Astrocyte of the hippocampus (primary cell): ENCODE data around the gene DNAH1.

ENCODE experiments used
- DNase-seq: peaks from one replicate; pipeline ENCODE4 v3.0.0; 2011; ENCODE audit warnings: low read depth, low spot score

The DNAH1 gene

DNA sequence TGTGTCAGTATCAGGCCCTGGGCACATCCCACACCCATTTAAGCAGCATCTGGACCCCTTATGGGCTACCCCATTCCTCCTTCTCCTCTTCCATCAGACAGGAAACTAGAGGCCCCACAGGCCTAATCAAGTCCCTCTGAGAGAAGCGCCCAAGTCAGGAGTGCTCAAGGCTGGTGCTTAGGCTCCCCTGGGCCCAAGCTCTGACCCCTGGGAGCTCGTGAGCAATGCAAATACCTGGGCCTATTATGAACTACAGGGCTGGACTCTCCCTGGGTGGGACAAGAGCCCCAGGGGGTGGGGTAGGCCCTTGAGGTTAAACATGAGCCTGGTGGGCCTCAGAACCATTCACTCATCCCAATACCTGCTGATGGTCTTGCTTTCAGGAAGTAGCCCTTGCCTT lies 71.4 kb downstream of the DNAH1 start:
- no peak for DNase-seq

DNA sequence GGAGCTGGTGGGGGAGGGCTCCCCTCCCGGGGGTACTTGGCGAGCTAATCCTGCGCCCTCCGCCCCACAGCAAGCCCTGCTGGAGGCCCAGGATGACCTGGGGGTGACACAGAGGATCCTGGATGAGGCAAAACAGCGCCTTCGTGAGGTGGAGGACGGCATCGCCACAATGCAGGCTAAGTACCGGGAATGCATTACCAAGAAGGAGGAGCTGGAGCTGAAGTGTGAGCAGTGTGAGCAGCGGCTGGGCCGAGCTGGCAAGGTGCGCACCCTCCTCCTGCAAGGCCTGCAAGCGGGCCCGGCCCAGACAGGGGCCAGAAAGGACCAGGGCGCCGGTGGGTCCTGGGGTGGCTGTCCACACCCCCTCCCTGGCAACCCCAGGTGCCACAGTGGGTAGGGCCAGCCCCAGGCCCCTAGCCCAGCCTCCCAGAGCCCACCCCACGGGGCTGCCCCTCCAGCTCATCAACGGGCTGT lies 72.3 kb downstream of the DNAH1 start:
- no peak for DNase-seq

GRCh38 chr3:52388933-52389332 lies 72.8 kb downstream of the DNAH1 start:
- DNase-seq = no peak

DNA sequence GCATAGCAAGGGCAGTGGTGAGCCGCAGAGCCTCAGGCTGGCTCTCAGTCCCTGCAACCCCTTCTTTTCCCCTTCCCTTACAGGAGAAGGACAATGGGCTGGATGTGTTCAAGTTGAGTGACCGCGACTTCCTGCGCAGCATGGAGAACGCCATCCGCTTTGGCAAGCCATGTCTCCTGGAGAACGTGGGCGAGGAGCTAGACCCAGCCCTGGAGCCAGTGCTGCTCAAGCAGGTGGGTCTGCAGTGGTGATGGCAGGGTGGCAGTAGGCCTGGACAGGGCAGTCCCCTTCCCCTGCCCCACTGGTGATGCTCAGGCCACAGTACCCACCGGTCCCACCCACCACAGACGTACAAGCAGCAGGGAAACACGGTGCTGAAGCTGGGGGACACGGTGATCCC lies 75.0 kb downstream of the DNAH1 start:
- no peak for DNase-seq

DNA sequence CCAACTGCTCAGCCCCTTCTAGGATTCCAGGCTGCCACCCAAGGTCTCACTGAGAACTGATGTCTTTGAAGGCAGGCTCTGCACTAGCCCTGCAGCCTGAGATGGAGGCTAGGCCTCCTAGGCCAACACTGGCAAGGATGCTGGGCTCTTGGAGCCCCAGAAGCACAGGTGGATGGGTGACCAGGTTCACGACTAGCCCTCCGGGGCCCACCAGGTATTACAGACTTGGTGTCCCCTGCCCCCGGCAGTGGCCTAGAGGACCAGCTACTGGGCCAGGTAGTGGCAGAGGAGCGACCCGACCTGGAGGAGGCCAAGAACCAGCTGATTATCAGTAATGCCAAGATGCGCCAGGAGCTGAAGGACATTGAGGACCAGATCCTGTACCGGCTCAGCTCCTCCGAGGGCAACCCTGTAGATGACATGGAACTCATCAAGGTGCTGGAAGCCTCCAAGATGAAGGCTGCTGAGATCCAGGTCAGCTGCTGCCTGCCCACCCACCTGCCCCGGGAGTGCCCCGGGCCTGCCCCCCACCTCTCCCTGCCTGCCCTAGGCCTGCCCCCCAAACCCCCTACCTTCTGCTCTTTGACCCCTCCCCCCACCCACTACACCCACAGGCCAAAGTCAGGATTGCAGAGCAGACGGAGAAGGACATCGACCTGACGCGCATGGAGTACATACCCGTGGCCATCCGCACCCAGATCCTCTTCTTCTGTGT lies 76.3 kb downstream of the DNAH1 start:
- DNase-seq = no peak

DNA sequence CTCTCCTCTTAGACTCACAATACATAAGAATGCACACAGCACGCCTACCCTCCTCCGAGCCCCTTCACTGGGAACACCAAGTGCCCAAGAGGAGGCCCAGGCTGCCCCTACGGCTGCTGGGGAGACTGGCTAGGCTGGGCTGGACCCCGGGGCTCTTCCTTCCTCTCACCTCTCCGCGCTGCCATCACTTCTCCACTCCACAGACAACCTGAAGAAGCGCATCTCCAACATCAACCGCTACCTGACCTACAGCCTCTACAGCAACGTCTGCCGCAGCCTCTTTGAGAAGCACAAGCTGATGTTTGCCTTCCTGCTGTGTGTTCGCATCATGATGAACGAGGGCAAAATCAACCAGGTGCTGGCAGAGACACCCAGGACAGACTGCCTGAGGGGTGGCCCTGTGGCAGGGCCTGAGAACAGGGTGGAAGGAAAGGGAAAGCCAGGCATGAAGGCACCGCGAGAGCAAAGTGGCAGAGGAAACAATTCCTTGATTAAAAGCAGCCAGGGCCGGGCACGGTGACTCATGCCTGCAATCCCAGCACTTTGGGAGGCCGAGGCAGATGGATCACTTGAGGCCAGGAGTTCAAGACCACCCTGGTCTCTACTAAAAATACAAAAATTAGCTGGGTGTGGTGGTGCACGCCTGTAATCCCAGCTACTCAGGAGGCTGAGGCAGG lies 77.2 kb downstream of the DNAH1 start:
- no peak for DNase-seq

DNA sequence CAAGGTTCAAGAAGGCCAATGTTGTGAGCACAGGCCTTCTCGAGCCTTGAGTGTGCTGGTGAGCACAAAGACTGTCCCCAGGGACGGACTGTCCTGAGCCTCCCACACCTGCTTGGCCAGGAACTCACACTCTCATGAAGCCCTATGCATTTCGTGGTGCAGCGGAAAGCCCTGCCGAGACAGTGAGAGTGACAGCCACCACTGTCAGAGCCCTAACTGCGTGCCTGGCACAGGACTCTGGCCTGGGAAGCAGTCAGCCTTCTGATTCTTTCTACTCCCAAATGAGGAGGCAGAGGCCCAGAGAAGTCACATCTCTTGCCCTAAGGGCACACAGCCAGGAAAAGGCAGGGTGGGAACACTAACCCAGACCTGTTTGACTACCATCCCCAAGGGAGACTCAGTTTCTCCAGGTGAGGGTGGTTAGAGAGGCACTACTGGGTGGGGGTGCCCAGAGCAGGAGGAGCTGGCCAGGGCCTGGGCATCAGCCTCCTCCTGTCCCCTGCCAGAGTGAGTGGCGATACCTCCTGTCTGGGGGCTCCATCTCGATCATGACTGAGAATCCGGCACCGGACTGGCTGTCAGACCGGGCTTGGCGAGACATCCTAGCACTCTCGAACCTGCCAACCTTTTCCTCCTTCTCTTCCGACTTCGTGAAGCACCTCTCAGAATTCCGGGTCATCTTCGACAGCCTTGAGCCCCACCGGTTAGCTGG lies 78.0 kb downstream of the DNAH1 start:
- no peak for DNase-seq

- DNase-seq = no peak
These were observed 78.8 kb downstream of the DNAH1 start for GRCh38 chr3:52394751-52395502.

DNA sequence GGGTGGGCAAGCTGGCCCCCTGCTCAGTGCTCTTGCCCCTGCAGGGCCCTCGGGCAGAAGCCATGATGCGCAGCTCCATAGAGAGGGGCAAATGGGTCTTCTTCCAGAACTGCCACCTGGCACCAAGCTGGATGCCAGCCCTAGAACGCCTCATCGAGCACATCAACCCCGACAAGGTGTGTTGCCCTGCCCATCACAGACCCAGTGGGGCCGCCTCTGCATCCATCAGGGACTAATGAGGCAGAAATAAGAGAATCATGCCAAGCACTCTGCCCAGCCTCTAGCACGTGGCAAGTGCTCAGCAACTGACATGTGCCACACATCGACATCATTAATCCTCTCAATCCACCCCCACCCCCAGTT lies 79.4 kb downstream of the DNAH1 start:
- no peak for DNase-seq

DNA sequence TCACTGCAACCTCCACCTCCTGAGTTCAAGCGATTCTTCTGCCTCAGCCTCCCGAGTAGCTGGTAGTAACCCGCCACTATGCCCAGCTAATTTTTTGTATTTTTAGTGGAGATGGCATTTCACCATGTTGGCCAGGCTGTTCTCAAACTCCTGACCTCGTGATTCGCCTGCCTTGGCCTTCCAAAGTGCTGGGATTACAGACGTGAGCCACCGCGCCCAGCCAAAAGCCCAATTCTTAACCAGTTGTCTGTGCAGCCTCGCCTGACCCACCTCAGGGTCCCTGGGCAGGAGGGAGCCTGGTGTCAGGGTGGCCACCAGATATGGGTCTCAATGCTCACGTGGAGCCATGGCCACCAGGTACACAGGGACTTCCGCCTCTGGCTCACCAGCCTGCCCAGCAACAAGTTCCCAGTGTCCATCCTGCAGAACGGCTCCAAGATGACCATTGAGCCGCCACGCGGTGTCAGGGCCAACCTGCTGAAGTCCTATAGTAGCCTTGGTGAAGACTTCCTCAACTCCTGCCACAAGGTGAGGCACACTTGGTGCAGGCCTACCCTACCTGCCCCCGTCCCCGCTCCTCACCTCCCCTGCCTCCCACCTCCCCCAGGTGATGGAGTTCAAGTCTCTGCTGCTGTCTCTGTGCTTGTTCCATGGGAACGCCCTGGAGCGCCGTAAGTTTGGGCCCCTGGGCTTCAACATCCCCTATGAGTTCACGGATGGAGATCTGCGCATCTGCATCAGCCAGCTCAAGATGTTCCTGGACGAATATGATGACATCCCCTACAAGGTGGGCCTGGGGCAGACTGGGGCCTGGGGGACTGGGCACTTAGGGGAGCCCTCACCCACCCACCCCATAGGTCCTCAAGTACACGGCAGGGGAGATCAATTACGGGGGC lies 80.1 kb downstream of the DNAH1 start:
- no peak for DNase-seq

- no peak for DNase-seq
These were observed 80.9 kb downstream of the DNAH1 start for GRCh38 chr3:52396907-52397591.

DNA sequence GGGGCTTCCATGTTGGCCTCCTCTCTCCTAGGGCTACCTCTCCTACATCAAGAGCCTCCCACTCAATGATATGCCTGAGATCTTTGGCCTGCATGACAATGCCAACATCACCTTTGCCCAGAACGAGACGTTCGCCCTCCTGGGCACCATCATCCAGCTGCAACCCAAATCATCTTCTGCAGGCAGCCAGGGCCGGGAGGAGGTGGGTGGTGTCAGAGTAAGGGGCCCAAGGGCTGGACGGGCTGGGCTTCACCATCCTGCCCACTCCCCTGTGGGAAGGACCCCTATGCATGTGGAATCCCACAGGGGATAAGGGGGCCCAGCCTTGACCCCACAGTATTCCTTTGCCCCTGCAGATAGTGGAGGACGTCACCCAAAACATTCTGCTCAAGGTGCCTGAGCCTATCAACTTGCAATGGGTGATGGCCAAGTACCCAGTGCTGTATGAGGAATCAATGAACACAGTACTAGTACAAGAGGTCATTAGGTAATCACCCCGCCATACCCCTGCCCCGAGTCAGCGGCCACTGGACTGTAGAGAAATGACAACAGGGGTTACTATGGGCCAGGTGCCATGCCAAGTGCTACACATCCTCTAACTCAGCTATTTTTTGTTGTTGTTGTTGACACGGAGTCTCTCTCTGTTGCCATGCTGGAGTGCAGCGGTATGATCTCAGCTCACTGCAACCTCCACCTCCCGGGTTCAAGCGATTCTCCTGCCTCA lies 81.7 kb downstream of the DNAH1 start:
- DNase-seq = no peak

DNA sequence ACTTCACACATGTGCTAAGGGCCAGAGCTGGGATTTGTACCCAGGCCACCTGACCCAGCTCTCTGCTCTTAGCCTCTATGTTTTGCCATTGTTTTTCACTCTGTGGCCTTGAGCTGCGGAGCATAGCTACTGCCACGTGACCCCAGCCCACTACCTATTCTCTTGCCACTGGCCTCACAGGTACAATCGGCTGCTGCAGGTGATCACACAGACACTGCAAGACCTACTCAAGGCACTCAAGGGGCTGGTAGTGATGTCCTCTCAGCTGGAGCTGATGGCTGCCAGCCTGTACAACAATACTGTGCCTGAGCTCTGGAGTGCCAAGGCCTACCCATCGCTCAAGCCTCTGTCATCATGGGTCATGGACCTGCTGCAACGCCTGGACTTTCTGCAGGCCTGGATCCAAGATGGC lies 82.6 kb downstream of the DNAH1 start:
- no peak for DNase-seq

DNA sequence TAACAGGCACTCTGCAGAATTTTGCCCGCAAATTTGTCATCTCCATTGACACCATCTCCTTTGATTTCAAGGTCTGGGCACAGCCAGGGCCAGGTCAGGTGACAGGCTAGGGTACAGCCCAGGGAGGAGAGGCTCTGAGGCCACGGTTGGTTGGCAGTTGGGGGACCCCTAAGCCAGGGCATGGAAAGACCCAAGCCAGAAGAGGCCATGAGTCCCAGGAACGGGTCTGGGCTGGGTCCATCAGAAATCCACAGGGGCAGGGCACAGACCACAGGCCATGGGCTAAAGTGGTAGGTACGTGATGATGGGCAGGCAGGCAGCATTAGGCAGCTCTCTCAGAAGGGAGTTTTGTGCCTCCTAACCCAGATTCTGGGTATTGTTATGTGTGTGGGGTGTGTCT lies 83.0 kb downstream of the DNAH1 start:
- no peak for DNase-seq

DNA sequence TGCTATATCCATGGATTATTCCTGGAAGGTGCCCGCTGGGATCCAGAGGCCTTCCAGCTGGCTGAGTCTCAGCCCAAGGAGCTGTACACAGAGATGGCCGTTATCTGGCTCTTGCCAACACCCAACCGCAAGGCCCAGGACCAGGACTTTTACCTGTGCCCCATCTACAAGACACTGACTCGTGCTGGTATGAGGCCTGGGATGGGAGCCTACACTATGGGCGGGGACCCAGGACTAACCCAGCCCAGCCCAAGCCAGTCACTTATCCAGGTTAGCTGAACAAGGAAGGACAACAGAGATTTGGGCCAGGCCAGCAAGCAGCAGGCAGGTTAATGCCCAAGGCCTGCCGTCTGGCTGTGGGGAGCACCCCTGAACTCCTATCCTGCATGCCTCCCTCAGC lies 83.5 kb downstream of the DNAH1 start:
- DNase-seq = no peak

DNA sequence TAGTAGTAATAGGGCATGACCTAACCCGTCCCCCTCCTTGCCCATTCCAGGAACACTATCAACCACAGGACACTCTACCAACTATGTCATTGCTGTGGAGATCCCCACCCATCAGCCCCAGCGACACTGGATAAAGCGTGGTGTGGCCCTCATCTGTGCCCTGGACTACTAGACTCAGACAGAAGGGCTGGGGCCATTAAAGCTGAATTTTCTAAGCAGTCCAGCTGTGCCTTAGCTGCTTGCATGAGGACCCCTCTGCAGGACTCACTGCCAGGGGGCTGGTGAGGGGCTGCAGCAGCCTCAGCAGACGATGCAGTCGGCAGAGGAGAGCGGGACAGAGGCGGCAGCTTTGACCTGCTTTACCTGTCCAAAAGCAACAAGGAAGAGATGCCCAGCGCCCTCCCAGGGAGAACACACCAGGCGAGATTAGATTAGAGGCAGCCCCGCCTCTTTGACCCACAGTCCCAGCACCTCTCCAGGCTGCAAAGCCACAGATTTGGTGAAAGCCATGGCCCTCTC lies 84.2 kb downstream of the DNAH1 start:
- no peak for DNase-seq

- no peak for DNase-seq
These were observed 84.9 kb downstream of the DNAH1 start for GRCh38 chr3:52401021-52401420.

- no peak for DNase-seq
These were observed 85.4 kb downstream of the DNAH1 start for GRCh38 chr3:52401551-52401950.

GRCh38 chr3:52402101-52402521 lies 86.0 kb downstream of the DNAH1 start:
- DNase-seq = no peak
